ENCODE data around the gene LRRC27.
"Not testable (repeated sequence)": the region's sequence is repeated elsewhere in the genome, so short reads cannot be mapped to it uniquely, and the experiment has no call there.

LRRC27 gene

GRCh38 chr10:132316133-132316532 lies 15.9 kb upstream of the LRRC27 start:
- no peak for DNase-seq

DNA sequence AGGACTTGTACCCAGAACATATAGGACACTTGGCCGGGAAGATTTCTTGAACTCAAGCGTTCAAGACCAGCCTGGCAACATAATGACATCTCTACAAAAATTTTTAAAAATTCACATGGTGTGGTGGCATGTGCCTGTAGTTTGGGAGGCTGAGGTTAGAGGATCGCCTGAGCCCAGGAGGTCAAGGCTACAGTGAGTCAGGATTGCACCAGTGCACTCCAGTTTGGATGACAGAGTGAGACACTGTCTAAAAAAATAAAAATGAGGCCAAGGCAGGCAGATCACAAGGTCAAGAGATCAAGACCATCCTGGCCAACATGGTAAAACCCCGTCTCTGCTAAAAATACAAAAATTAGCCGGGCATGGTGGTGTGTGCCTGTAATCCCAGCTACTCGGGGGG lies 14.5 kb upstream of the LRRC27 start:
- DNase-seq, result not testable (repeated sequence)

DNA sequence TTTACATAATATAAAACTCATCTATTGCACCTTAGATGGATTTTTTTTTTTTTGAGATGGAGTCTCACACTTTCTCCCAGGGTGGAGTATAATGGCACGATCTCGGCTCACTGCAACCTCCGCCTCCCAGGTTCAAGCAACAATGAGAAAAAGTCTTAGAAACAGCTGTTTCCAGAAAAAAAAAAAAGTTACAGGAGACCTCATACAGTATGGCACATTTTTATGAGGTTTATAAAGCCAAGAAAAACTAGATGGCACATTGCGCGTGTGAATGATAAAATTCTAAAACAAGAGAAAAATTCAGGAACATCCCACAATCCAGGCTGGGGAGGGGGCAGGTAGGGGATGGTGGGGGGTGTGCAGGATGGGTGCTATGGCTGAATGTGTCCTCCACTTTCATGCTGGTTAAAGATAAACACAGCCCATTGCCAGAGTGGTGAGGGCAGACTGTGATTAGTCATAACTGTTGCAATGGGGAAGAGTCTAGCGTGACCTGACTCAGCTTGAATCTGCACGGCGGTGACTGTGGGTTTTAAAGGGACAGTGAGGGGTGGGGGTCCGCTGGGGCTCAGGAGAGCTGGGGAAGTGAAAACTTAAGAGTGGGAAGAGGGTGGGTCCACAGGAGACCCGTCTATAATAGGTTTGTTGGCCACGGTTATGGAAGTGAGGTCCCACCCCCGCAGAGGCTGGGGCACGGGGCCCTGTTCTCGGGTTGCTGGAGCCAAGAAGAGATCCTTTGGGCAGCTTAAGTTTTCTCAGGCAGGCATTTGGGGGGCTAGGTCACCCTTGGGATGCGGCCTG lies 11.9 kb upstream of the LRRC27 start:
- no peak for DNase-seq

DNA sequence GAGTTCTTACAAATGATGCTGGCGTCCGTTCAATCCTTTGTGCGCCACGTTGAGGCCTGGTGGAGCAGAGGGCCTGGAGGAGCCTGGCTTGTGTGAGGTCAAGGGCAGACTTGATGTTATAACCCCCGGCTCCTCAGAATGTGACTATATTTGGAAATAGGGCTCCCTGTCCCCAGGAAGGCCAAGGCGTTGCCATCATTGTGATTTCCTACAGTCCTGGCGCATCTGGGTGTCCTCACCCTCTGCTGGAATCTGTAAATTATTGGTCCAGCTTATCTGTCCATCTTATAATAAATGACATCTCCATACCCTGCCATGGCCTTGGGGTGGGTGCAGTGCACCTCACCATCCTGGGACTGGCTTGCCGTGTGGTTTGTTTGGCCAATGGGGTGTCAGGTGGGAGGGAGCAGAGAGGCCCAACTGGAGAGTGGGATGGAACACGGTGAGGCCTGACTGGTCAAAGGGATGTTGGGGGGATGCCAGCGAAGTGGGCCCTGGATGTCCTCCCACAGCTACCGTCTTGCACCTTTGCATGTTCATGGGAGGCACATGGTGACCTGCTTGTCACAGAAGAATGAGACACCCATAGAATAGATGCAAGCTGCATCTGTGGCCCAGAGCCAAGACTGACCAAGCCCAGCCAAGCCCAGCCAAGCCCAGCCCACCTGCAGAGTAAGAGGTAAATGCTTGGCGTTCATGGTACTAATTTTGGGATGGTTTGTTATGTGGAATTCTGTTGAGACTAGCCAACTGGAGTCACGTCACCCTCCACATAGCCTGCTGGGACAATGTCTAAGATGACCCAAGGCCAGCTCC lies 11.1 kb upstream of the LRRC27 start:
- no peak for DNase-seq

DNA sequence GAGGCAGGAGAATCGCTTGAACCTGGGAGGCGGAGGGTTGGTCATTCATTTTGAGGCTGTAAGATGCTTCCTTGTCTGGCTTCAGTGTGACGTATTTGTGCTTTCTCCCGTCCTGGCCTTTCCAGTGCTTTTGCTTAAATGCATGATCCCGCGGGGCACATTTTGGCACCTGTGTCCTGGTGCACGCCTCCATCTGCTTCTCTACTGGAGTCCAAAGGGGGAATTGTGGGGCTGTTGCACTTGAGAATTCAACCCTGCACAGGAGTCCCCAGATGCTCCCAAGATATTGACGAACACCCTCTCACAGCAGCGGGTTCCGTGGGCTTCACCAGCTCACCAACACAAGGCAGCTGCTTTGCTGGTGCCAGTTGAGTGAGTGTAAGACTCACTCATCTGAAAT lies 10.3 kb upstream of the LRRC27 start:
- DNase-seq, result no peak

DNA sequence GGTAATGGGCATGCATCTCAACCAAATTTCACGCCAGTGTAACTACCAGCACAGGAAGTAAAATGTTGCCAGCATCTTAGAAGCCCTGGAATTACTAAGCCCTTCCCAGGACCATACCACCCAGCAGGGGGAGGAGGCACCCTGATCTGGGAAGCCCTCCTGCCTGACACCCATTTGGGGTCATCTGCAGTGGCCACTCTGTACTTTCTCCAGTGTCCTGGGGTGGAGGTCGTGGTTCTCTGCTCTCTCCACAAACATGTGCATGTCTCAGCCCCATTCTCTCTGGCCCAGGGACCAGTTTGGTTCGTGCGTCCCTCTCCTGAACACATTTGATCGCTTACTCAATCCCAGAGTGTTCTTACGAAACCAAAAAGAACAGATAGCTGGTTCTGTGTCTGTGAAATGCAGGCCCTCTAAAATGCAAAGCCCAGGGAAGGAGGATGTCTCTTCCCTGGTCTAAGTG lies 9.4 kb upstream of the LRRC27 start:
- no peak for DNase-seq

DNA sequence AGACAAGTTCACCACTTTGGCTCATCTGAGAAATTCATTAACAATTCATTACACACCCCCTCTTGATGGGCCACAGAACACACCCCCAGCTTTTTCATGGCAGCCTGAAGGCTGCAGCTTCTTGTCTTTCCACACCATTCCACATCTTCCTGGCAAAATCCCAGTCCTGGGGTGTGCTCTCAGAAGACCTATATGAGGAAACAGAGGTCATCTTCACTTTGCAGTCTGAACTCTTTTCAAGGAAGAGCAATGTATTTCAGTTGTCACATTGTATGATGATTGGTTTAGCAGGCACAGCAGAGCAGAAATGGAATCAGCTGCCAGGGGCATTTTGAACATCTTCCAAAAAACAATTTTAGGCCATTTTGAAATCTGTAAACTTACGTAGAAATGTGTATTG lies 7.8 kb upstream of the LRRC27 start:
- no peak for DNase-seq

DNA sequence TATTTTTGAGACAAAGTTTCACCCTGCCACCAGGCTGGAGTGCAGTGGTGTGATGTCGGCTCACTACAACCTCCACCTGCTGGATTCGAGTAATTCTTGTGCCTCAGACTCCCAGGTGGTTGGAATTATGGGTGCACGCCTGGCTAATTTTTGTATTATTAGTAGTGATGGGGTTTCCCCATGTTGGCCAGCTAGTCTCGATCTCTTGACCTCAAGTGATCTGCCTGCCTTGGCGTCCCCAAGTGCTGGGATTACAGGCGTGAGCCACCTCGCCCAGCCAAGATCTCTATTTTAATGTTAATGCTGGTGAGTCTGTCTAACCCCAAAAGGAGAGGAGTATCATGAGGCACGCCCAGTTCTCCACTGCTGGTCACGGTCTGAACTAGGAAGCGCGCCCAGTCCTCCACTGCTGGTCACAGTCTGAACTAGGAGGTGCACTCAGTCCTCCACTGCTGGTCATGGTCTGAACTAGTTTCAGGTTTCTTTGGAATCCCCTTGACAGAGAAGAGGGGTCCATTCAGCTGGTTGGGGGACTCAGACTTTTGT lies 5.6 kb upstream of the LRRC27 start:
- no peak for DNase-seq

GRCh38 chr10:132326925-132327324 lies 5.1 kb upstream of the LRRC27 start:
- DNase-seq, result no peak

DNA sequence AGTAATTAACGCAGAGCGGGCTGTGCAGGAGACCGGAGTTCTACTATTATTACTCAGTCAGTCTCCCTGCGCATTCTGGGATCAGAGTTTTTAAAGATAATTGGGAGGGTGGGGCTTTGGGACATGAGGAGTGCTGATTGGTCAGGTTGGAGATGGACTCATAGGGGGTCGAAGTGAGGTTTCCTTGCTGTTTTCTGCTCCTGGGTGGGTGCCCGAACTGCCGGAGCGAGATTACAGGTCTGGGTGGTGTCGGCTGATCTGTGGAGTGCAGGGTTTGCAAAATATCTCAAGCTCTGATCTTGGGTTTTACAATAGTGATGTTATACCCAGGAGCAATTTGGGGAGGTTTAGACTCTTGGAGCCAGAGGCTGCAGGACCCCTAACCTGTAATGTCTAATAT lies 3.9 kb upstream of the LRRC27 start:
- no peak for DNase-seq

DNA sequence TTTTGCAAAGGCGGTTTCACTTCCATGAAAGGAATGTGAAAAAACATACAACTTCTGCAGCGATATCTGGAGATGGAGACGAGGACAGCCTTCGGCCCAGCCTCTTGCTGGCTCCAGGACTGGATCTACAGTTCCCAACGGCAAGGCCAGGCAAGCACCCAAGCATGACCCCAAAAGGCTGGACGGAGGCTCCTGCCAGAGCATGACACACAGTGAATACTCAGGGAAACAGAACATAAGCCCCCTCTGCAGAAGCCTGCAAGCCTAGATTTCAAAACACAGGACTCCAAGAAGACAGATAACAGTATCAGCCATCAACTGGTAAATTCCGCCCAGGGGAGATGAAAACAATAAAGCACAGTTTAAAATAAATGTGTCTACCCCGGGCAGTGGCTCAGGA lies 3.3 kb upstream of the LRRC27 start:
- no peak for DNase-seq

GRCh38 chr10:132329565-132330485 lies 2.2 kb upstream of the LRRC27 start:
- no peak for DNase-seq

GRCh38 chr10:132330486-132330833 lies 1.5 kb upstream of the LRRC27 start:
- no peak for DNase-seq

GRCh38 chr10:132332433-132332754 lies 401 bp downstream of the LRRC27 start:
- no peak for DNase-seq

- no peak for DNase-seq
These were observed 1.4 kb downstream of the LRRC27 start for GRCh38 chr10:132333386-132333785.

- DNase-seq, result no peak
These were observed 2.7 kb downstream of the LRRC27 start for GRCh38 chr10:132334631-132335188.

DNA sequence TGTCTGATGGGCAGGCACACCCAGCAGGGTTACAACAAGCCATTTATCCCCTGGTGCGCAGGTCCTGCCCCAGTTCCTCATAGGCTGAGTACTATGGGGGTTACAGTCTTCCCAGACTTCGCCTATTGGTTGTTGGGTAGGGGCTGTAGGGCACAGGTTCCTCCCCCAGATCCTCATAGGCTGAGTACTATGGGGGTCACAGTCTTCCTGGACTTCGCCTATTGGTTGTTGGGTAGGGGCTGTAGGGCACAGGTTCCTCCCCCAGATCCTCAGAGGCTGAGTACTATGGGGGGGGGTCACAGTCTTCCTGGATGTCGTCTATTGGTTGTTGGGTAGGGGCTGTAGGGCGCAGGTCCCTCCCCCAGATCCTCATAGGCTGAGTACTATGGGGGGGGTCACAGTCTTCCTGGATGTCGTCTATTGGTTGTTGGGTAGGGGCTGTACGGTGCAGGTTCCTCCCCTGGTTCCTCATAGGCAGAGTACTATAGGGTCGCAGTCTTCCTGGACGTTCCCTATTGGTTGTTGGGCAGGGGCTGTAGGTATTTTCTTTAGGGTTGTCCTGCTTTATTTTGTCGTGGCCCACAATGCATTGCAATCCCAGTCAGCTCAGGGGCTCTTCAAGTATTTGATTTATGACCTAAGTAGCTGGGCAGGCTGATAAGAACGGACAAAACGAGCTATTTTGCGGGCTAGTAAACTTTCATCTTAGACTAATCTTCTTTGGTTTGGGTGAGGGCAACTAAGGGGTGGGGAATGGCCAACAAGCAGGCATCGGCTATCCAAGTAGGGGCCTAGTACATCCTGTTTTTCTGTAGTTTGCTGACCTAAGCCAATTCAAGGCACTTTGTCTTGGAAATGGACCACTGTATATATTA lies 3.4 kb downstream of the LRRC27 start:
- no peak for DNase-seq

GRCh38 chr10:132336064-132336746 lies 4.2 kb downstream of the LRRC27 start:
- no peak for DNase-seq

GRCh38 chr10:132336919-132337407 lies 5.0 kb downstream of the LRRC27 start:
- no peak for DNase-seq

- DNase-seq, result not testable (repeated sequence)
These were observed 5.9 kb downstream of the LRRC27 start for GRCh38 chr10:132337854-132338253.

DNA sequence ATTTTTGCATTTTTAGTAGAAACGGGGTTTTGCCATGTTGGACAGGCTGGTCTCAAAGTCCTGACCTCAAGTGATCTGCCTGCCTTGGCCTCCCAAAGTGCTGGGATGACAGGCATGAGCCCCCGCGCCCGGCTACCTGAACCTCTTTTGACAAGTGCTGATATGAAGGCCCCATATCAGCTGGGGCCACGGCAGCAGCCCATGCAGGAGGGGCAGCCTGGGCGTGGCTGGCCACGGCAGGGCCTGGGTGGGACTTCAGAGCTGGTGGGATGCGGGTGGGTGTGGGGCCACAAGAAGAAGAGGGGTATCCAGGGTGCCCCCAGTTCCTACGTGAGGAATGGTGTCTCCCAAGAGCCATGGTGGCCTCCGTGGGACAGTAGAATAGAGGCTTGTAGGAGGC lies 6.9 kb downstream of the LRRC27 start:
- DNase-seq, result no peak

All from central memory CD4-positive, alpha-beta T cell (primary cell).